GM19455 (cell line): ENCODE data around the gene CRYBB1.

Source experiments
- ATAC-seq: cut with Tn5 transposase; IDR thresholded peaks from one replicate; pipeline ENCODE4 v1.9.1; 2021; ENCODE audit not compliant: unreplicated experiment

Gene CRYBB1

DNA sequence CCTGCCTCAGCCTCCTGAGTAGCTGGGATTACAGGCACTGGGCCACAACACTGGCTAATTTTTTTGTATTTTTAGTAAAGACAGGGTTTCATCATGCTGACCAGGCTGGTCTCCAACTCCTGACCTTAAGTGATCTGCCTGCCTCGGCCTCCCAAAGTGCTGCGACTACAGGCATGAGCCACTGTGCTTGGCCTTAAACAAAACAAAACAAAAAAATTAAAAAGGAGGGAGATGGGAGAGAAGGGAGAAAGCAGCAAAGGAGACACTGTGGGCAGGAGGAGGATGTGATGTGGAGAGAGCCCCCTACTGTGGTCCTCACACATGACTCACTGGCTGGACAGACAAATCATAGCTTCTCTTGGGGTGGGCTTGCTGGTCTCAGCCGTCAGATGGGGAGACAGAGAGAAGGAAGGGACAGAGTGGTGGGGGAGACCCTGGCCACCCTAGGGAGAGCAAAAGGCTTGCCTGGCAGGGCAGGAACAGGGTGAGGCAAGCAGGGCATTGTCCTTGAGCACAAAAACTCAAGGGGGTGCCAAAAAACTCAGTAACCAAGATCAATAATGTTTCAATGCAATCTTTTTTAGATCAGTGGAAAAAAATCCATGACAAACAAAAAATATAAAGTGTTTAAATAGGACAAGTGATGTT, 59.5 kb downstream of the CRYBB1 start:
- ATAC-seq = no peak

DNA sequence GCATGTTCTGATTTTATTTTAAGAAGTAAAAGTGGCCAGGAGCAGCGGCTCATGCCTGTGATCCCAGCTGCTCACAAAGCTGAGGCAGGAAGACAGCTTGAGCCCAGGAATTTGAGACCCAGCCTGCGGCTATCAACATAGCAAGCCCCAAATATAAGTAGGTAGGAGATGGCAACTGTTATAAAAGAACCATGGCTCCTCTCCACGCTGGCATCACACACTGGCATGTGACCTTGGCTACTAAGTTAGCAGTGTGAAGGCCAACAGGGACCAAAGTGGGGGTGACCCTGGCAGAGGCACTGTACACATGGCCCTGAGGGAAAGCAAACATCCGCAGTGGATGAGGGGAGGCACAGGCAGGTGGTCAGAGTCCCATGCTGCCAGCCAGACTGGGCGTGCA, 60.9 kb downstream of the CRYBB1 start:
- ATAC-seq = no peak

DNA sequence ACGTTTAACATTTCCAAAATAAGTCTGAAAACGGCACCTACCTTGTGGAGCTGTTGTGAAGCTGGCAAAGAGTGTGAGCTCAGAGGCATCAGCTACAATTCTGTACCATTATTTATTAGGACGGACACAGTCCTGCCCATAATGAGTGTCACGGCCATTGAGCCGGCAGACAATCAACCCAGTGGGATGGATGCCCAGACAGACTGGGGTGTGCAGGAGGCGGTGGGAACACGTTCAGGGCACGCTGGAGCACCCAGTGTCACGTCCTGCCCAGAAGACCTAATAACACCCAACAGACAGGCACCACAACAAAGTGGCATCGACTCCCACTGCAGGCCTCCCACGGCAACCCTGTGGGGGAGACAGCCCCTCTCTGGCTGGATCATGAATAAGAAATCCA, 62.3 kb downstream of the CRYBB1 start:
- ATAC-seq = no peak

DNA sequence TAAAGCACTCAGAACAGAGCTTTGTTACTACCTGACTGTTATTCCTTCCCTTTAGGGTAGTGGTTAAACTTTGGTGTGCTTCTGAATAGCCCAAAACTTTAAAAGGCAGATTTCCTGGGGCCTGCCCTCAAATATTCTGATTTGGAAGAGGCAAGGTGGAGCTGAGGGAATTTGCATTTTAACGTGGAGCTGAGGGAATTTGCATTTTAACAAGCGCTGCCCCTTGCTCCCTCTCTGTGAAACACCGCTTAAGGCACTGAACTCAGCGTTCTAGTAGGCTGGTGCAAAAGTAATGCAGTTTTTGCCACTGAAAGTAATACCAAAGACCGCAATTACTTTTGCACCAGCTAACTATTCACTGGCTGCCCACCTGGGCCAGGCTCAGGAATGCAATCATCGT, 62.9 kb downstream of the CRYBB1 start:
- ATAC-seq = no peak

DNA sequence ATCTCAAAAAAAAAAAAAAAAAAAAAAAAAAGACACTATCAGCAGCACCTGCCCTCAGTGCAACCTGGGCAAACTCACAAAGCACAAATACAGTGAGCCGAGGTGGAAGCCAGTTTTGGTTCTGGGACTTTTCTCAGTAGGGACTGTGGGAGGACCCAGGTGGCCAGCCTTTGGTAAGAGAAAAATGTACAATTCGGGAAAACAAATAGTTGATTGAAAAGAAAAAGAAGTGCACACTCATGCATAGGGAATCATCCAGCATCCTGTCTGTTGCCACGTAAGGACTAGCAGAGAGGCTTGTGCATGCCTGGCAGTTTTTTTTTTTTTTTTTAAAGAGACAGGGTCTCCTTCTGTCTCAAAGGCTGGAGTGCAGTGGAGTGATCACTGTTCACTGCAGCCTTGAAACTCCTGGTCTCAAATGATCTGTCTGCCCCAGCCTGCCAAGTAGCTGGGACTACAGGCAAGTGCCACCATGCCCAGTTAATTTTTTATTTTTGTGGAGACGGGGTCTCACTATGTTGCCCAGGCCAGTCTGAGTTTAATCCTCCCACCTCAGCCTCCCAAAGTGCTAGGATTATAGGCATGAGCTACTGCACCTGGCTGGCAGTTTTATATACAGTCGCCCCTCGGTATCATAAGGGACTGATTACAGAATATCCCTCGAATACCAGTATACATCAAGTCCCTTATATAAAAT, 64.6 kb downstream of the CRYBB1 start:
- ATAC-seq = no peak

DNA sequence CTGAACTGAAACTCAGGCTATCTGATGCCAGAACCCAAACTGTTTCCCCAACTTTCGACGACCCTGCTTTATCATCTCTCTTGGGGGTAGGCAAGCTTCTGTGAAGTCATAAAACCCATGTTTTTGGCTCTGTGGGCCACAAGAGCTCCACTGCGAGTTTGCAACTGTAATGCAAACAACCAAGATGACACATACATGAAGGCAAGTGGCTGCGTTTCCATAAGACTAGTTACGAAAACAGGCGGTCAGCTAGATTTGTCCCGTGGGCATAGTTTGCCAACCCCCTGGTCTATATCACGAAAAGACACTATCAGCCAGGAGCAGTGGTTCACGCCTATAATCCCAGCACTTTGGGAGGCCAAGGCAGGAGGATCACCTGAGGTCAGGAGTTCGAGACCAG, 65.4 kb downstream of the CRYBB1 start:
- ATAC-seq = no peak

DNA sequence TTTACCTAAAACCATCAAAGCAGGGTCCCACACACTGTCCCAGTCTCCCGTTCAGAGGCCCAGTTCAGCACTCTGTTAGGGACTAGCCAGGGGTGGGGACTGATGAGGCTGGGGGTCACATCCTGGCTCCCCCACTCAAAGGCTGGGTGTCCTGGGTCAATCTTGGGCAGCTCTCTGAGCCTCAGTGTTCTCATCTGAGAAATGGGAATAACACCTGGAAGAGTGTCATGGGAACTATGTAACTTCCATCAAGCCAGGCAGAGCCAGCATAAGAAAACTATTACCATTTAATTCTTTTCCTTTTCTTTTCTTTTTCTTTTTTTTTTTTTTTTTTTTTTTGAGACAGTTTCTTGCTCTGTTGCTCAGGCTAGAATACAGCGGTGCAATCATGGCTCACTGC, 66.3 kb downstream of the CRYBB1 start:
- no peak for ATAC-seq

DNA sequence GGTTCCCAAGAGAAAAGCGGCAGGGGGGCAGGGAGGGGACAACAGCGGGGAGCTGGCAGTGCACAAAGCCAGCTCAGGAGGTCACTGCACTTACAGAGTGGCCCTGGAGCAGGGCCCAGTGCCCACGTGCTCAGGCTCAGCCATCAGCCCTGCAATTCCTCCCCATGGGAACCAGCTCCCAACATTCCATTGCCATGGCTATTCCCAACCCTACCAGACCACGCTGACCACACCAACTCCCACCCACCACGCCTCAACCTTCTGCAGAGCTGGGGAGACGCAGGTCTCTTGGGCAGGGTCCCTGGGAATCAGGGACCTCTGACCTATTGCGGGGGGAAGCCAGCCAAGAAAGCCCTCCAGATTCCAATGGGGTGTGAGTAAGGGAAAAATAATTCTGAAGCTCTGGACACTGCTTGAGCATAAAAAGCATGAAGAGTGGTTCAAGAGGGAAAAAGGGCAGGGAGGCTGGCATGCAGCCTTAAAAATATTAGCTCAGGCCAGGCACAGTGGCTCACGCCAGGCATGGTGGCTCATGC, 67.3 kb downstream of the CRYBB1 start:
- no peak for ATAC-seq

DNA sequence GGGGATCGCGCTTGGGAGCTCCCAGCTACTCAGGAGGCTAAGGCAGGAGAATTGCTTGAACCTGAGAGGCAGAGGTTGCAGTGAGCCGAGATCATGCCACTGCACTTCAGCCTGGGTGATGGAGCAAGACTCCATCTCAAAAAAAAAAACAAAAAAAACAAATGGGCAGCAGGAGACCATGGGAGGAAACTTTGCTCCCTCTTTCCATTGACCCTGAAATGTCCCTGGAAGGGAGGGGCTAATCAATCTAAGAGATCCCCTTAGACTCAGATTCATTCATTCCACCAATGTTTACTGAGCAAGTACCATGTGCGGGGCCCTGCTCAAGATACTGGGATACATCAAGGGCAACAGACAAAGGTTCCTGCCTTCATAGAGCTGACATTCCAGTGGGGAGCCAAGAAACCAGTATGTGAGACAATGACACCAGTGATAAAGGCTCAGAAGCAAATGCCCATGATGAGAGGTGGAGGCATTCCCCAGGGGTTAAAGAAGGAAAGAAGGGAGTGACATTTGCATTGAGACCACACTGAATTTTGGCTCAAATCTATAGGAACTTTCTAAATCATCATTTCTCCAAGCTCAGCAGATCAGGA, 67.8 kb downstream of the CRYBB1 start:
- ATAC-seq = no peak
